ENCODE data around the gene TGFA. TPM values are rescaled to one million over a fixed set of nuclear protein-coding genes. Genes with fewer than 3 reads are reported as not detected.

TGFA gene
- total RNA-seq, 2 donors from 2014 or later = 0.86 to 1.6 TPM

GRCh38 chr2:70417011-70417410 lies 136.6 kb downstream of the TGFA start:
- H3K9me3 Mint-ChIP-seq = no peaks in the 10 kb centered on the region
- no peak overlapping the region for H3K27ac Mint-ChIP-seq

GRCh38 chr2:70412294-70413070 lies 141.1 kb downstream of the TGFA start:
- peaks cover 14 to 22% of the 10 kb centered on the region in 2 donors for H3K27me3 Mint-ChIP-seq
- no peaks in the 10 kb centered on the region for H3K36me3 Mint-ChIP-seq

More at GRCh38 chr2:70417011-70417410, 136.6 kb downstream of the TGFA start:
- Mint-ChIP-seq H3K36me3 (no peaks in the 10 kb centered on the region), H3K27me3 (peaks cover 8 to 15% of the 10 kb centered on the region in 2 donors), H3K4me1 (ENCODE audit: low read depth in 2 of 2) (no peaks in the 10 kb centered on the region), H3K4me3 (no peak overlapping the region)
- no peak for DNase-seq (ENCODE audit: low spot score)
- no peak for ATAC-seq

GRCh38 chr2:70411483-70412125 lies 142.0 kb downstream of the TGFA start:
- ATAC-seq (no peak), DNase-seq (ENCODE audit: low spot score) (no peak)
- Mint-ChIP-seq H3K4me1 (ENCODE audit: low read depth in 2 of 2) (no peaks in the 10 kb centered on the region), H3K9me3 (no peaks in the 10 kb centered on the region), H3K4me3 (no peak overlapping the region), H3K27ac (no peak overlapping the region), H3K27me3 (peaks cover 14 to 31% of the 10 kb centered on the region in 2 donors), H3K36me3 (no peaks in the 10 kb centered on the region)

More at GRCh38 chr2:70412294-70413070, 141.1 kb downstream of the TGFA start:
- Mint-ChIP-seq H3K9me3 (no peaks in the 10 kb centered on the region), H3K4me3 (no peak overlapping the region), H3K27ac (no peak overlapping the region), H3K4me1 (ENCODE audit: low read depth in 2 of 2) (no peaks in the 10 kb centered on the region)
- ATAC-seq (no peak), DNase-seq (ENCODE audit: low spot score) (no peak)

- ATAC-seq = no peak
- H3K27me3 Mint-ChIP-seq = peaks cover 23 to 51% of the 10 kb centered on the region in 2 donors
Observed at GRCh38 chr2:70403267-70404053, 150.2 kb downstream of the TGFA start.

GRCh38 chr2:70400539-70400938 lies 153.1 kb downstream of the TGFA start:
- Mint-ChIP-seq H3K9me3 (no peaks in the 10 kb centered on the region), H3K36me3 (no peaks in the 10 kb centered on the region), H3K4me3 (no peak overlapping the region), H3K4me1 (ENCODE audit: low read depth in 2 of 2) (peaks cover 0 to 4% of the 10 kb centered on the region in 2 donors), H3K27ac (no peak overlapping the region), H3K27me3 (peaks cover 25 to 42% of the 10 kb centered on the region in 2 donors)
- DNase-seq (ENCODE audit: low spot score) (no peak), ATAC-seq (no peak)

More at GRCh38 chr2:70403267-70404053, 150.2 kb downstream of the TGFA start:
- Mint-ChIP-seq H3K27ac (no peak overlapping the region), H3K4me1 (ENCODE audit: low read depth in 2 of 2) (peaks cover 0 to 2% of the 10 kb centered on the region in 2 donors), H3K9me3 (no peaks in the 10 kb centered on the region), H3K4me3 (no peak overlapping the region), H3K36me3 (no peaks in the 10 kb centered on the region)
- DNase-seq (ENCODE audit: low spot score) = no peak

- H3K4me1 Mint-ChIP-seq (ENCODE audit: low read depth in 2 of 2) = peaks cover 0 to 4% of the 10 kb centered on the region in 2 donors
- no peaks in the 10 kb centered on the region for H3K9me3 Mint-ChIP-seq
- no peak overlapping the region for H3K27ac Mint-ChIP-seq
- DNase-seq (ENCODE audit: low spot score) = no peak
- H3K27me3 Mint-ChIP-seq = peaks cover 25 to 33% of the 10 kb centered on the region in 2 donors
- H3K36me3 Mint-ChIP-seq = no peaks in the 10 kb centered on the region
- no peak for ATAC-seq
- H3K4me3 Mint-ChIP-seq = no peak overlapping the region
Observed at GRCh38 chr2:70399046-70399445, 154.6 kb downstream of the TGFA start.

Other genes with a start within 250 kb of the TGFA start
- 1 to 10 TPM; 2.3 to 4.8 TPM for gene ADD2, start 214.4 kb upstream of the TGFA start, total RNA-seq
- gene FIGLA, start 236.8 kb upstream of the TGFA start, total RNA-seq = 1 to 10 TPM in 1 of 2 donors, under 1 TPM in 1; 0.98 to 1.1 TPM

All from natural killer cell treated with Interleukin-12 subunit alpha and Interleukin-12 subunit beta and Interleukin-15 and Interleukin-18, amount 100 ng/mL, for 72 hours (primary cell).